ENCODE data around the gene CNTNAP4. TPM values are rescaled to one million over a fixed set of nuclear protein-coding genes. Genes with fewer than 3 reads are reported as not detected.

Gene CNTNAP4
- total and polyA plus RNA-seq, 2 of the 8 experiments (the other 6 are each of a cell fraction or from before 2014, with no cell fraction given) = not detected

- TF ChIP-seq KDM5A (IDR thresholded peaks at IDR 0.05; ENCODE audit: low read length) (no peak), RAD21 (IDR thresholded peaks at IDR 0.05 in 1 of 2, conservative IDR thresholded peaks at IDR 0.05 in 1 of 2; ENCODE audit: low read depth in 2 of 2, low read length in 2 of 2) (no peak), FOSL1 (IDR thresholded peaks at IDR 0.05; ENCODE audit: insufficient read depth, low read depth, low read length) (no peak)
These were observed 330.1 kb downstream of the CNTNAP4 start (continued) for GRCh38 chr16:76607317-76607716.

Small RNA genes within 50 kb of the gene (small RNA-seq; reads per million reads assigned to genes)
- not detected for gene RF00133 (ENCODE audit: insufficient read depth)
- not detected for gene RN7SKP233 (ENCODE audit: insufficient read depth)
